Activated T-cell treated with anti-CD3 and anti-CD28 coated beads, Interleukin-2, amount 50 U/mL, for 4 hours (primary cell): Measurements from ENCODE around the gene CETP. TPM values are rescaled to one million over a fixed set of nuclear protein-coding genes. Genes with fewer than 3 reads are reported as not detected.

Experiments used
- ATAC-seq, 2 donors: fragments of 200-7000 bp; cut with Tn5 transposase; one replicate each; pipeline ENCODE4 v1.10.0; 2021
- DNase-seq: peaks from one replicate; pipeline ENCODE4 v3.0.0-alpha.2; 2020
- H3K27me3 Mint-ChIP-seq: one replicate; pipeline ENCODE4 v1.8.0; 2021; ENCODE audit warnings: low read depth, mixed read lengths
- H3K36me3 Mint-ChIP-seq: one replicate; pipeline ENCODE4 v1.8.0; 2022; ENCODE audit warnings: mixed read lengths; ENCODE audit not compliant: insufficient read depth
- H3K4me1 Mint-ChIP-seq: one replicate; pipeline ENCODE4 v1.8.0; 2021; ENCODE audit warnings: low read depth, mixed read lengths
- H3K4me3 Mint-ChIP-seq: one replicate; pipeline ENCODE4 v1.8.0; 2021; ENCODE audit warnings: mild to moderate bottlenecking, moderate library complexity, mixed read lengths
- H3K9me3 Mint-ChIP-seq: one replicate; pipeline ENCODE4 v1.8.0; 2021; ENCODE audit warnings: mixed read lengths
- total RNA-seq, 3 donors: library from RNA; stranded (reverse); gene quantifications; one replicate each; pipeline ENCODE4 v1.2.1, GENCODE V29; 2021

Gene CETP
- total RNA-seq, 3 donors from 2014 or later, result 0.11 TPM; not detected in 2

GRCh38 chr16:56943761-56944375 lies 17.9 kb upstream of the CETP start:
- peaks cover 40% of the 10 kb centered on the region for H3K4me1 Mint-ChIP-seq
- ATAC-seq (no peak), DNase-seq (no peak)
- no peaks in the 10 kb centered on the region for H3K9me3 Mint-ChIP-seq
- H3K4me3 Mint-ChIP-seq, result no peak overlapping the region
- H3K36me3 Mint-ChIP-seq, result peaks cover 43% of the 10 kb centered on the region
- H3K27me3 Mint-ChIP-seq, result no peaks in the 10 kb centered on the region

GRCh38 chr16:56944954-56945839 lies 16.6 kb upstream of the CETP start:
- DNase-seq, result no peak
- Mint-ChIP-seq H3K27me3 (no peaks in the 10 kb centered on the region), H3K36me3 (peaks cover 32% of the 10 kb centered on the region), H3K4me1 (peaks cover 29% of the 10 kb centered on the region), H3K4me3 (no peak overlapping the region), H3K9me3 (no peaks in the 10 kb centered on the region)
- ATAC-seq, result peak; percentile 83 to 85

- Mint-ChIP-seq H3K4me3 (no peak overlapping the region), H3K27me3 (no peaks in the 10 kb centered on the region), H3K4me1 (peaks cover 33% of the 10 kb centered on the region), H3K36me3 (peaks cover 30% of the 10 kb centered on the region), H3K9me3 (no peaks in the 10 kb centered on the region)
- DNase-seq (no peak), ATAC-seq (no peak)
These were observed 15.8 kb upstream of the CETP start for GRCh38 chr16:56945847-56946527.

GRCh38 chr16:56946767-56947603 lies 14.8 kb upstream of the CETP start:
- H3K27me3 Mint-ChIP-seq, result no peaks in the 10 kb centered on the region
- H3K36me3 Mint-ChIP-seq, result peaks cover 27% of the 10 kb centered on the region
- no peak overlapping the region for H3K4me3 Mint-ChIP-seq
- DNase-seq, result no peak
- peaks cover 38% of the 10 kb centered on the region for H3K4me1 Mint-ChIP-seq
- no peak for ATAC-seq
- no peaks in the 10 kb centered on the region for H3K9me3 Mint-ChIP-seq

- no peak for ATAC-seq
- Mint-ChIP-seq H3K9me3 (no peaks in the 10 kb centered on the region), H3K36me3 (peaks cover 24% of the 10 kb centered on the region), H3K4me1 (peaks cover 38% of the 10 kb centered on the region), H3K4me3 (no peak overlapping the region), H3K27me3 (no peaks in the 10 kb centered on the region)
- DNase-seq, result no peak
These were observed 14.2 kb upstream of the CETP start for GRCh38 chr16:56947604-56947995.

- no peak for DNase-seq
- H3K4me1 Mint-ChIP-seq, result peaks cover 35% of the 10 kb centered on the region
- ATAC-seq, result no peak
- no peak overlapping the region for H3K4me3 Mint-ChIP-seq
- no peaks in the 10 kb centered on the region for H3K27me3 Mint-ChIP-seq
- H3K9me3 Mint-ChIP-seq, result no peaks in the 10 kb centered on the region
- peaks cover 17% of the 10 kb centered on the region for H3K36me3 Mint-ChIP-seq
These were observed 13.5 kb upstream of the CETP start for GRCh38 chr16:56948234-56948633.

- no peaks in the 10 kb centered on the region for H3K9me3 Mint-ChIP-seq
- DNase-seq, result no peak
- H3K4me3 Mint-ChIP-seq, result no peak overlapping the region
- no peak for ATAC-seq
- H3K27me3 Mint-ChIP-seq, result no peaks in the 10 kb centered on the region
- H3K36me3 Mint-ChIP-seq, result peaks cover 9% of the 10 kb centered on the region
- H3K4me1 Mint-ChIP-seq, result peaks cover 18% of the 10 kb centered on the region
These were observed 11.7 kb upstream of the CETP start for GRCh38 chr16:56950051-56950450.

- Mint-ChIP-seq H3K4me1 (peaks cover 18% of the 10 kb centered on the region), H3K4me3 (no peak overlapping the region), H3K36me3 (peaks cover 9% of the 10 kb centered on the region), H3K9me3 (no peaks in the 10 kb centered on the region), H3K27me3 (no peaks in the 10 kb centered on the region)
- ATAC-seq (no peak), DNase-seq (no peak)
These were observed 11.3 kb upstream of the CETP start for GRCh38 chr16:56950455-56950854.

- Mint-ChIP-seq H3K4me1 (peaks cover 18% of the 10 kb centered on the region), H3K9me3 (no peaks in the 10 kb centered on the region), H3K36me3 (peaks cover 9% of the 10 kb centered on the region), H3K27me3 (no peaks in the 10 kb centered on the region), H3K4me3 (no peak overlapping the region)
- ATAC-seq, result peak; percentile 91 to 92
- DNase-seq, result peak; percentile 46
These were observed 10.6 kb upstream of the CETP start for GRCh38 chr16:56950881-56951771.

GRCh38 chr16:56953006-56953405 lies 8.7 kb upstream of the CETP start:
- ATAC-seq (no peak), DNase-seq (no peak)
- Mint-ChIP-seq H3K4me3 (no peak overlapping the region), H3K36me3 (peaks cover 4% of the 10 kb centered on the region), H3K4me1 (peaks cover 13% of the 10 kb centered on the region), H3K27me3 (no peaks in the 10 kb centered on the region), H3K9me3 (no peaks in the 10 kb centered on the region)

GRCh38 chr16:56956076-56956475 lies 5.7 kb upstream of the CETP start:
- H3K4me3 Mint-ChIP-seq, result no peak overlapping the region
- H3K9me3 Mint-ChIP-seq, result no peaks in the 10 kb centered on the region
- DNase-seq (no peak), ATAC-seq (no peak)
- no peaks in the 10 kb centered on the region for H3K36me3 Mint-ChIP-seq
- peaks cover 4% of the 10 kb centered on the region for H3K4me1 Mint-ChIP-seq
- H3K27me3 Mint-ChIP-seq, result no peaks in the 10 kb centered on the region

- Mint-ChIP-seq H3K36me3 (no peaks in the 10 kb centered on the region), H3K4me1 (no peaks in the 10 kb centered on the region), H3K27me3 (no peaks in the 10 kb centered on the region), H3K4me3 (no peak overlapping the region), H3K9me3 (no peaks in the 10 kb centered on the region)
- no peak for DNase-seq
- peak; percentile 25 to 46 for ATAC-seq
These were observed 5.0 kb upstream of the CETP start for GRCh38 chr16:56956756-56957155.

- Mint-ChIP-seq H3K27me3 (no peaks in the 10 kb centered on the region), H3K9me3 (no peaks in the 10 kb centered on the region), H3K36me3 (no peaks in the 10 kb centered on the region), H3K4me3 (no peak overlapping the region), H3K4me1 (peaks cover 14% of the 10 kb centered on the region)
- DNase-seq, result no peak
- no peak for ATAC-seq
These were observed 969 bp upstream of the CETP start for GRCh38 chr16:56960681-56961281.
